K562 (cell line): ENCODE results near the gene NRSN2. TPM values are rescaled to one million over a fixed set of nuclear protein-coding genes. Genes with fewer than 3 reads are reported as not detected.

Experiments used
- BCL6 ChIP-seq: fragments of 250-450 bp; sonication (Bioruptor Pico); IDR thresholded peaks from 2 replicates; pipeline ENCODE4 v1.4.0; 2020
- CEBPB ChIP-seq: fragments of 450-650 bp; IDR thresholded peaks from 2 replicates; pipeline ENCODE4 v1.6.1; 2016; ENCODE audit warnings: missing genetic modification characterization, missing compliant biosample characterization
- CTBP1 ChIP-seq: fragments of 450-650 bp; IDR thresholded peaks from 2 replicates; pipeline ENCODE4 v1.6.1; 2016; ENCODE audit warnings: borderline replicate concordance
- DACH1 ChIP-seq: fragments of 450-650 bp; IDR thresholded peaks from 2 replicates; pipeline ENCODE4 v1.6.1; 2018; ENCODE audit not compliant: partially characterized antibody
- FOS ChIP-seq: IDR thresholded peaks from 3 replicates; pipeline ENCODE4 v1.6.1; 2011; ENCODE audit not compliant: insufficient read length; ENCODE audit errors: extremely low read depth
- HDAC3 ChIP-seq: fragments of 450-650 bp; IDR thresholded peaks from 2 replicates; pipeline ENCODE4 v1.6.1; 2018; ENCODE audit warnings: borderline replicate concordance, mild to moderate bottlenecking, moderate library complexity; ENCODE audit not compliant: partially characterized antibody
- HDAC8 ChIP-seq: fragments of 450-650 bp; IDR thresholded peaks from 2 replicates; pipeline ENCODE4 v1.6.1; 2016; ENCODE audit warnings: mild to moderate bottlenecking, missing genetic modification characterization, moderate library complexity, missing compliant biosample characterization
- IFI16 ChIP-seq: fragments of 250-450 bp; sonication (Bioruptor Pico); IDR thresholded peaks from 2 replicates; pipeline ENCODE4 v2.1.2; 2022; ENCODE audit warnings: mild to moderate bottlenecking, inconsistent platforms
- KDM2B ChIP-seq: fragments of 250-450 bp; sonication (Bioruptor Pico); IDR thresholded peaks from 2 replicates; pipeline ENCODE4 v1.8.0; 2021; ENCODE audit warnings: mild to moderate bottlenecking, moderate library complexity
- MAFG ChIP-seq: fragments of 450-650 bp; conservative IDR thresholded peaks from 2 replicates; pipeline ENCODE4 v1.6.1; 2016; ENCODE audit warnings: missing genetic modification characterization, missing compliant biosample characterization
- NEUROD1 ChIP-seq: fragments of 150-350 bp; IDR thresholded peaks from 2 replicates; pipeline ENCODE4 v1.6.1; 2014; ENCODE audit warnings: borderline replicate concordance, low read length, low read depth; ENCODE audit not compliant: partially characterized antibody
- PHB2 ChIP-seq: fragments of 450-650 bp; IDR thresholded peaks from 2 replicates; pipeline ENCODE4 v1.6.1; 2017; ENCODE audit warnings: low read depth
- SIRT6 ChIP-seq: IDR thresholded peaks from one replicate; pipeline ENCODE4 v1.6.1; 2012; ENCODE audit warnings: low read depth, mild to moderate bottlenecking, control low read depth, inconsistent platforms, low read length, moderate library complexity
- SUPT5H ChIP-seq: fragments of 450-650 bp; IDR thresholded peaks from 2 replicates; pipeline ENCODE4 v1.6.1; 2016
- polyA plus RNA-seq, 8 experiments: library from polyadenylated mRNA; depleted of rRNA in 4 of 8; stranded (reverse) in 5 of 8; unstranded in 3 of 8; fragments of >200 nt; fragmentation: Nextera tagmentation in 2 of 8; fragmentation: Illumina TruSeq in 1 of 8; extraction: Ambion mirVana in 2 of 8; extraction: Trizol in 1 of 8; gene quantifications; 2 replicates each; pipeline versions ENCODE4 v1.2.1 to v1.2.3, GENCODE V29; 2011 to 2014; ENCODE audit warnings: inconsistent platforms in 1 of 8, missing spikeins in 1 of 8
- total RNA-seq, 7 experiments: library from RNA; depleted of rRNA in 6 of 7; stranded (reverse); fragments of >200 nt in 6 of 7; fragmentation: Illumina TruSeq in 2 of 7; extraction: Trizol in 2 of 7; gene quantifications; 2 replicates each; pipeline versions ENCODE4 v1.2.1 to v1.2.3, GENCODE V29; 2011 to 2021; ENCODE audit warnings: low replicate concordance in 1 of 7
- TF ChIP-seq, protein P1 (sequence below): sonication (generic); formaldehyde crosslinking; IDR thresholded peaks from 2 replicates; pipeline ENCODE4 v1.8.1; 2022; ENCODE audit warnings: missing genetic modification reagents
- TF ChIP-seq, protein P2 (sequence below), 2 experiments: fragments of 450-650 bp; conservative IDR thresholded peaks; 2 replicates each; pipeline ENCODE4 v1.6.1; 2017; ENCODE audit warnings: mild to moderate bottlenecking in 2 of 2, moderate library complexity in 2 of 2
- TF ChIP-seq, protein P3 (sequence below): sonication (generic); formaldehyde crosslinking; IDR thresholded peaks from 2 replicates; pipeline ENCODE4 v1.8.0; 2023; ENCODE audit warnings: mild to moderate bottlenecking, missing genetic modification reagents
- TF ChIP-seq, protein P4 (sequence below): IDR thresholded peaks from 2 replicates; pipeline ENCODE4 v1.6.1; 2012; ENCODE audit warnings: low read depth, low read length, improper control_type of control experiment, borderline replicate concordance

NRSN2 gene
- total and polyA plus RNA-seq, 9 of the 15 experiments (the other 6 are each of a cell fraction or from before 2014, with no cell fraction given), result 7.5 to 29.7 (median 11.1) TPM

DNA sequence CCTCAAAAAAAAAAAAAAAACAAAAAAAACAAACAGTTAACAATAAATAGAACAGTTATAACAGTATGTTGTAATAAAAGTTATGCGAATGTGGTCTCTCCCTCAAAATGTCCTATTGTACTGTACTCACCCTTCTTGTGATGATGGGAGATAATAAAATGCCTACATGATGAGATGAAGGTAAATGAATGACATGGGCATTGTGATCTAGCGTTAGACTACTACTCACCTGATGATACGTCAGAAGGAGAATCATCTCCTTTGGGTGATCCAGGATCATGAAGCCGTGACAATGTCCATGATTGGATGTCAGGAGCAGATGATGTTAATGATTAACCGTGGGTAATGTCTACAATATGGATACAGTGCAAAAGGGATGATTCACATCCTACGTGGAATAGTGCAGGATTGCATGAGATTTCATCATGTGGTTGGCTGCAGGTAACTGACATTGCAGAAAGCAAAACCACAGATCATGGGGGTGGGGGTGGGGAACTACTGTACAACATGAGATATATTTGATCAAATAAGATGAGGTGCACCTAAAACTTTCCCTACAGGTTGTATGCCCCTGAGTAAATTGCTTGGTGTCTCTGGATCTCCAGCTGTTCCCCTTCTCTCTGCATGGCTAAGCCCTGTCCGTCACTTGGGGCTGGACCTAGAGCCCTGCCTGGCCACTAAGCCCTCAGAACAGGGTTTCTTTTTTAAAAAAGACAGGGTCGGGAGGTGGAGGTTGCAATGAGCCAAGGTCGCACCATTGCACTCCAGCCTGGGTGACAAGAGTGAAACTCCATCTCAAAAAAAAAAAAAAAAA, 55.0 kb downstream of the NRSN2 start (continued):
- TF ChIP-seq NEUROD1 (peak; percentile 79), BCL6 (CRISPR knock-in tag) (no peak), KDM2B (CRISPR knock-in tag) (no peak), FOS (peak; percentile 24), CTBP1 (peak; percentile 97), PHB2 (no peak), SIRT6 (no peak), HDAC3 (peak; percentile 49), HDAC8 (tag) (0 out of 2 replicates have a peak, but pooled peaks have one; percentile 25), DACH1 (peak; percentile 16), IFI16 (no peak), SUPT5H (no peak), MAFG (tag) (peak; percentile 41; the same call in 1 of the 2 replicates), CEBPB (tag) (peak; percentile 87)
- TF ChIP-seq, protein P1, sequence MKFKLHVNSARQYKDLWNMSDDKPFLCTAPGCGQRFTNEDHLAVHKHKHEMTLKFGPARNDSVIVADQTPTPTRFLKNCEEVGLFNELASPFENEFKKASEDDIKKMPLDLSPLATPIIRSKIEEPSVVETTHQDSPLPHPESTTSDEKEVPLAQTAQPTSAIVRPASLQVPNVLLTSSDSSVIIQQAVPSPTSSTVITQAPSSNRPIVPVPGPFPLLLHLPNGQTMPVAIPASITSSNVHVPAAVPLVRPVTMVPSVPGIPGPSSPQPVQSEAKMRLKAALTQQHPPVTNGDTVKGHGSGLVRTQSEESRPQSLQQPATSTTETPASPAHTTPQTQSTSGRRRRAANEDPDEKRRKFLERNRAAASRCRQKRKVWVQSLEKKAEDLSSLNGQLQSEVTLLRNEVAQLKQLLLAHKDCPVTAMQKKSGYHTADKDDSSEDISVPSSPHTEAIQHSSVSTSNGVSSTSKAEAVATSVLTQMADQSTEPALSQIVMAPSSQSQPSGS (CRISPR knock-in tag), result no peak
- TF ChIP-seq, protein P2, sequence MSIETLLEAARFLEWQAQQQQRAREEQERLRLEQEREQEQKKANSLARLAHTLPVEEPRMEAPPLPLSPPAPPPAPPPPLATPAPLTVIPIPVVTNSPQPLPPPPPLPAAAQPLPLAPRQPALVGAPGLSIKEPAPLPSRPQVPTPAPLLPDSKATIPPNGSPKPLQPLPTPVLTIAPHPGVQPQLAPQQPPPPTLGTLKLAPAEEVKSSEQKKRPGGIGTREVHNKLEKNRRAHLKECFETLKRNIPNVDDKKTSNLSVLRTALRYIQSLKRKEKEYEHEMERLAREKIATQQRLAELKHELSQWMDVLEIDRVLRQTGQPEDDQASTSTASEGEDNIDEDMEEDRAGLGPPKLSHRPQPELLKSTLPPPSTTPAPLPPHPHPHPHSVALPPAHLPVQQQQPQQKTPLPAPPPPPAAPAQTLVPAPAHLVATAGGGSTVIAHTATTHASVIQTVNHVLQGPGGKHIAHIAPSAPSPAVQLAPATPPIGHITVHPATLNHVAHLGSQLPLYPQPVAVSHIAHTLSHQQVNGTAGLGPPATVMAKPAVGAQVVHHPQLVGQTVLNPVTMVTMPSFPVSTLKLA (conservative IDR thresholded peaks at IDR 0.05), result no peak
- TF ChIP-seq, protein P3, sequence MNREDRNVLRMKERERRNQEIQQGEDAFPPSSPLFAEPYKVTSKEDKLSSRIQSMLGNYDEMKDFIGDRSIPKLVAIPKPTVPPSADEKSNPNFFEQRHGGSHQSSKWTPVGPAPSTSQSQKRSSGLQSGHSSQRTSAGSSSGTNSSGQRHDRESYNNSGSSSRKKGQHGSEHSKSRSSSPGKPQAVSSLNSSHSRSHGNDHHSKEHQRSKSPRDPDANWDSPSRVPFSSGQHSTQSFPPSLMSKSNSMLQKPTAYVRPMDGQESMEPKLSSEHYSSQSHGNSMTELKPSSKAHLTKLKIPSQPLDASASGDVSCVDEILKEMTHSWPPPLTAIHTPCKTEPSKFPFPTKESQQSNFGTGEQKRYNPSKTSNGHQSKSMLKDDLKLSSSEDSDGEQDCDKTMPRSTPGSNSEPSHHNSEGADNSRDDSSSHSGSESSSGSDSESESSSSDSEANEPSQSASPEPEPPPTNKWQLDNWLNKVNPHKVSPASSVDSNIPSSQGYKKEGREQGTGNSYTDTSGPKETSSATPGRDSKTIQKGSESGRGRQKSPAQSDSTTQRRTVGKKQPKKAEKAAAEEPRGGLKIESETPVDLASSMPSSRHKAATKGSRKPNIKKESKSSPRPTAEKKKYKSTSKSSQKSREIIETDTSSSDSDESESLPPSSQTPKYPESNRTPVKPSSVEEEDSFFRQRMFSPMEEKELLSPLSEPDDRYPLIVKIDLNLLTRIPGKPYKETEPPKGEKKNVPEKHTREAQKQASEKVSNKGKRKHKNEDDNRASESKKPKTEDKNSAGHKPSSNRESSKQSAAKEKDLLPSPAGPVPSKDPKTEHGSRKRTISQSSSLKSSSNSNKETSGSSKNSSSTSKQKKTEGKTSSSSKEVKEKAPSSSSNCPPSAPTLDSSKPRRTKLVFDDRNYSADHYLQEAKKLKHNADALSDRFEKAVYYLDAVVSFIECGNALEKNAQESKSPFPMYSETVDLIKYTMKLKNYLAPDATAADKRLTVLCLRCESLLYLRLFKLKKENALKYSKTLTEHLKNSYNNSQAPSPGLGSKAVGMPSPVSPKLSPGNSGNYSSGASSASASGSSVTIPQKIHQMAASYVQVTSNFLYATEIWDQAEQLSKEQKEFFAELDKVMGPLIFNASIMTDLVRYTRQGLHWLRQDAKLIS (CRISPR knock-in tag), result 0 out of 2 replicates have a peak, but pooled peaks have one; percentile 34
- TF ChIP-seq, protein P4, sequence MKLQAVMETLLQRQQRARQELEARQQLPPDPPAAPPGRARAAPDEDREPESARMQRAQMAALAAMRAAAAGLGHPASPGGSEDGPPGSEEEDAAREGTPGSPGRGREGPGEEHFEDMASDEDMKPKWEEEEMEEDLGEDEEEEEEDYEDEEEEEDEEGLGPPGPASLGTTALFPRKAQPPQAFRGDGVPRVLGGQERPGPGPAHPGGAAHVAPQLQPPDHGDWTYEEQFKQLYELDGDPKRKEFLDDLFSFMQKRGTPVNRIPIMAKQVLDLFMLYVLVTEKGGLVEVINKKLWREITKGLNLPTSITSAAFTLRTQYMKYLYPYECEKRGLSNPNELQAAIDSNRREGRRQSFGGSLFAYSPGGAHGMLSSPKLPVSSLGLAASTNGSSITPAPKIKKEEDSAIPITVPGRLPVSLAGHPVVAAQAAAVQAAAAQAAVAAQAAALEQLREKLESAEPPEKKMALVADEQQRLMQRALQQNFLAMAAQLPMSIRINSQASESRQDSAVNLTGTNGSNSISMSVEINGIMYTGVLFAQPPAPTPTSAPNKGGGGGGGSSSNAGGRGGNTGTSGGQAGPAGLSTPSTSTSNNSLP, result peak; percentile 74; the same call in 1 of the 2 replicates
